ENCODE measurements around the gene CFAP61.

Gene CFAP61

DNA sequence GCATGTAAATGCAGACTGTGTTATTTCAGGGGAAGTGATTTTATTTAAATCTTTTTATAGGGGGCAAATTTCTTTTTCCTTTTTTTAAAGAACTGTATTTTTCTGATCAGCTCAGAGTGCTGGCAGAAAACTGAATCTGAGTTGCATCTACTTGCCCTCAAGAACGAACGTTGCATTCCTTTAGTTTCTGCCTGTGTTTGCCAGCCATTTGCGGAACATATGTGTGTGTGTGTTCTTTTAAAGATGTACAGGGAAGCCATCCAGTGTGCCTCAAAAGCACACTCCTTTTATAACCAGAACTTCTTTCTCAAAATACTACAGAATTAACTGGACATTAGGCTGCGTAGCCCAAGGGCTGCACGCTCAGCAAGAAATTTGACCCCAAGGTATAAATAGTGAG is 289.7 kb downstream of the CFAP61 start:
- no peaks in the 10 kb centered on the region for H3K36me3 ChIP-seq (ENCODE audit: control insufficient read depth in 2 of 2, insufficient read depth in 1 of 2, low read length in 2 of 2)
- TF ChIP-seq ZNF223 (tag by site-specific recombination; IDR thresholded peaks at IDR 0.05) (no peak), ZNF585B (tag by site-specific recombination; IDR thresholded peaks at IDR 0.05) (no peak)
- H3K4me3 ChIP-seq (ENCODE audit: low read depth, low read length): no peak overlapping the region
- POLR2A ChIA-PET: interaction anchor here (0.7 kb wide), 1 partner anchor 238 kb away, joined by 3 read pairs; no protein-coding TSS in a partner anchor
- H3K27ac ChIP-seq (ENCODE audit: extremely low read depth, low read depth, low read length): no peak overlapping the region
- H3K4me1 ChIP-seq (ENCODE audit: control insufficient read depth, insufficient read depth, low read length): no peaks in the 10 kb centered on the region
- CTCF ChIA-PET: interaction anchor here (0.6 kb wide), 1 partner anchor 483 kb away, joined by 3 read pairs; no protein-coding TSS in a partner anchor
- H3K9me3 ChIP-seq (ENCODE audit: control insufficient read depth, insufficient read depth, low read depth, low read length): no peaks in the 10 kb centered on the region

DNA sequence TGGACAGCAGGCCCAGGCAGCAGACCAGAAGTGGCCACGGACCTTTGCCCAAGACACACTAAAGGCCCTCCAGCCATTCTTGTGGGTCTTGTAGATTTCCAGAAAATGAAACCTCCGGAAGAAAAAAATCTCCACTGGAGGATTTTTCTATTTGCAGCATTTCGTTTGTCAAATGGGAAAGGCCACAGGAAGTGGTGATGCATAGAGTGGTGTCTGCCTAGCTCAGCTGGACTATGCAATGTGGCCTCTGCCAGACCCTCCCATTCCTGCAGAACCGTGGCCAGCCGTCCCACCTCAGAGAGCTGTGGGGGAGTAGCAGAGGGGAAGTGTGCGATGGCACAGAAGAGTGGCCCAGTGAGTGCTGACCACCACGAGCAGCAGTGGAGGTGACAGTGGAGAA is 291.6 kb downstream of the CFAP61 start:
- Histone ChIP-seq H3K9me3 (ENCODE audit: control insufficient read depth, insufficient read depth, low read depth, low read length) (no peaks in the 10 kb centered on the region), H3K27ac (ENCODE audit: extremely low read depth, low read depth, low read length) (no peak overlapping the region), H3K4me1 (ENCODE audit: control insufficient read depth, insufficient read depth, low read length) (no peaks in the 10 kb centered on the region), H3K4me3 (ENCODE audit: low read depth, low read length) (no peak overlapping the region), H3K36me3 (ENCODE audit: control insufficient read depth in 2 of 2, insufficient read depth in 1 of 2, low read length in 2 of 2) (no peaks in the 10 kb centered on the region)
- POLR2A ChIA-PET: no interaction called here
- TF ChIP-seq ZNF114 (tag by site-specific recombination; IDR thresholded peaks at IDR 0.05) (no peak), ZNF248 (tag by site-specific recombination; IDR thresholded peaks at IDR 0.05) (no peak), HOXA7 (CRISPR knock-in tag; IDR thresholded peaks at IDR 0.05; ENCODE audit: borderline replicate concordance) (no peak), EGR2 (tag by site-specific recombination; IDR thresholded peaks at IDR 0.05; ENCODE audit: low read depth) (no peak), ZNF473 (tag by site-specific recombination; IDR thresholded peaks at IDR 0.05) (no peak), ZNF19 (tag by site-specific recombination; IDR thresholded peaks at IDR 0.05; ENCODE audit: low read depth) (no peak), HOXC10 (CRISPR knock-in tag; IDR thresholded peaks at IDR 0.05) (no peak), KLF1 (tag by site-specific recombination; IDR thresholded peaks at IDR 0.05) (no peak), TCF7L2 (IDR thresholded peaks at IDR 0.05; ENCODE audit: borderline replicate concordance, low read depth, low read length) (no peak), ZNF654 (tag by site-specific recombination; IDR thresholded peaks at IDR 0.05; ENCODE audit: low read depth) (no peak), ZFHX2 (tag by site-specific recombination; conservative IDR thresholded peaks at IDR 0.05) (no peak), ZNF175 (tag by site-specific recombination; IDR thresholded peaks at IDR 0.05) (no peak), ZNF140 (tag by site-specific recombination; IDR thresholded peaks at IDR 0.05) (no peak), ZNF530 (tag by site-specific recombination; IDR thresholded peaks at IDR 0.05; ENCODE audit: low read depth) (no peak), KLF7 (tag by site-specific recombination; IDR thresholded peaks at IDR 0.05; ENCODE audit: borderline replicate concordance) (no peak)
- TF ChIP-seq, protein P1, sequence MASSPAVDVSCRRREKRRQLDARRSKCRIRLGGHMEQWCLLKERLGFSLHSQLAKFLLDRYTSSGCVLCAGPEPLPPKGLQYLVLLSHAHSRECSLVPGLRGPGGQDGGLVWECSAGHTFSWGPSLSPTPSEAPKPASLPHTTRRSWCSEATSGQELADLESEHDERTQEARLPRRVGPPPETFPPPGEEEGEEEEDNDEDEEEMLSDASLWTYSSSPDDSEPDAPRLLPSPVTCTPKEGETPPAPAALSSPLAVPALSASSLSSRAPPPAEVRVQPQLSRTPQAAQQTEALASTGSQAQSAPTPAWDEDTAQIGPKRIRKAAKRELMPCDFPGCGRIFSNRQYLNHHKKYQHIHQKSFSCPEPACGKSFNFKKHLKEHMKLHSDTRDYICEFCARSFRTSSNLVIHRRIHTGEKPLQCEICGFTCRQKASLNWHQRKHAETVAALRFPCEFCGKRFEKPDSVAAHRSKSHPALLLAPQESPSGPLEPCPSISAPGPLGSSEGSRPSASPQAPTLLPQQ (tag by site-specific recombination; IDR thresholded peaks at IDR 0.05): no peak
- TF ChIP-seq, protein P2, sequence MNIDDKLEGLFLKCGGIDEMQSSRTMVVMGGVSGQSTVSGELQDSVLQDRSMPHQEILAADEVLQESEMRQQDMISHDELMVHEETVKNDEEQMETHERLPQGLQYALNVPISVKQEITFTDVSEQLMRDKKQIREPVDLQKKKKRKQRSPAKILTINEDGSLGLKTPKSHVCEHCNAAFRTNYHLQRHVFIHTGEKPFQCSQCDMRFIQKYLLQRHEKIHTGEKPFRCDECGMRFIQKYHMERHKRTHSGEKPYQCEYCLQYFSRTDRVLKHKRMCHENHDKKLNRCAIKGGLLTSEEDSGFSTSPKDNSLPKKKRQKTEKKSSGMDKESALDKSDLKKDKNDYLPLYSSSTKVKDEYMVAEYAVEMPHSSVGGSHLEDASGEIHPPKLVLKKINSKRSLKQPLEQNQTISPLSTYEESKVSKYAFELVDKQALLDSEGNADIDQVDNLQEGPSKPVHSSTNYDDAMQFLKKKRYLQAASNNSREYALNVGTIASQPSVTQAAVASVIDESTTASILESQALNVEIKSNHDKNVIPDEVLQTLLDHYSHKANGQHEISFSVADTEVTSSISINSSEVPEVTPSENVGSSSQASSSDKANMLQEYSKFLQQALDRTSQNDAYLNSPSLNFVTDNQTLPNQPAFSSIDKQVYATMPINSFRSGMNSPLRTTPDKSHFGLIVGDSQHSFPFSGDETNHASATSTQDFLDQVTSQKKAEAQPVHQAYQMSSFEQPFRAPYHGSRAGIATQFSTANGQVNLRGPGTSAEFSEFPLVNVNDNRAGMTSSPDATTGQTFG (tag by site-specific recombination; IDR thresholded peaks at IDR 0.05; ENCODE audit: borderline replicate concordance): no peak
- CTCF ChIA-PET: interaction anchor here (0.6 kb wide), 2 partner anchors 17 to 190 kb away, joined by 3 to 4 read pairs; no protein-coding TSS in a partner anchor

DNA sequence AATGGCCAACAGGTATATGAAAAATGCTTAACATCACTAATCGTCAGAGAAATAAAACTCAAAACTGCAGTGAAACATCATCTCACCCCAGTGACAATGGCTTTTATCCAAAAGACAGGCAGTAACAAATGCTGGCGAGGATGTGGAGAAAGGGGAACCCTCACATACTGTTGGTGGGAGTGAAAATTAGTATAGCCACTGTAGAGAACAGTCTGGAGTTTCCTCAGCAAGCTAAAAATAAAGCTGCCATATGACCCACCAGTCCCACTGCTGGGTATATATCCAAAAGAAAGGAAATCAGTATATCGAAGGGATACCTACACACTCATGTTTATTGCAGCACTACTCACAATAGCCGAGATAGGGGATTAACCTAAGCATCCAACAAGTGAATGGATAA is 292.1 kb downstream of the CFAP61 start:
- no peaks in the 10 kb centered on the region for H3K4me1 ChIP-seq (ENCODE audit: control insufficient read depth, insufficient read depth, low read length)
- no peaks in the 10 kb centered on the region for H3K9me3 ChIP-seq (ENCODE audit: control insufficient read depth, insufficient read depth, low read depth, low read length)
- ChIA-PET POLR2A (no interaction called here), CTCF (no interaction called here)
- no peaks in the 10 kb centered on the region for H3K36me3 ChIP-seq (ENCODE audit: control insufficient read depth in 2 of 2, insufficient read depth in 1 of 2, low read length in 2 of 2)
- H3K27ac ChIP-seq (ENCODE audit: extremely low read depth, low read depth, low read length): no peak overlapping the region
- H3K4me3 ChIP-seq (ENCODE audit: low read depth, low read length): no peak overlapping the region
- TF ChIP-seq, protein P3, sequence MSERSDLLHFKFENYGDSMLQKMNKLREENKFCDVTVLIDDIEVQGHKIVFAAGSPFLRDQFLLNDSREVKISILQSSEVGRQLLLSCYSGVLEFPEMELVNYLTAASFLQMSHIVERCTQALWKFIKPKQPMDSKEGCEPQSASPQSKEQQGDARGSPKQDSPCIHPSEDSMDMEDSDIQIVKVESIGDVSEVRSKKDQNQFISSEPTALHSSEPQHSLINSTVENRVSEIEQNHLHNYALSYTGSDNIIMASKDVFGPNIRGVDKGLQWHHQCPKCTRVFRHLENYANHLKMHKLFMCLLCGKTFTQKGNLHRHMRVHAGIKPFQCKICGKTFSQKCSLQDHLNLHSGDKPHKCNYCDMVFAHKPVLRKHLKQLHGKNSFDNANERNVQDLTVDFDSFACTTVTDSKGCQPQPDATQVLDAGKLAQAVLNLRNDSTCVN (tag by site-specific recombination; optimal IDR thresholded peaks at IDR 0.05): no peak
- TF ChIP-seq, protein P4, sequence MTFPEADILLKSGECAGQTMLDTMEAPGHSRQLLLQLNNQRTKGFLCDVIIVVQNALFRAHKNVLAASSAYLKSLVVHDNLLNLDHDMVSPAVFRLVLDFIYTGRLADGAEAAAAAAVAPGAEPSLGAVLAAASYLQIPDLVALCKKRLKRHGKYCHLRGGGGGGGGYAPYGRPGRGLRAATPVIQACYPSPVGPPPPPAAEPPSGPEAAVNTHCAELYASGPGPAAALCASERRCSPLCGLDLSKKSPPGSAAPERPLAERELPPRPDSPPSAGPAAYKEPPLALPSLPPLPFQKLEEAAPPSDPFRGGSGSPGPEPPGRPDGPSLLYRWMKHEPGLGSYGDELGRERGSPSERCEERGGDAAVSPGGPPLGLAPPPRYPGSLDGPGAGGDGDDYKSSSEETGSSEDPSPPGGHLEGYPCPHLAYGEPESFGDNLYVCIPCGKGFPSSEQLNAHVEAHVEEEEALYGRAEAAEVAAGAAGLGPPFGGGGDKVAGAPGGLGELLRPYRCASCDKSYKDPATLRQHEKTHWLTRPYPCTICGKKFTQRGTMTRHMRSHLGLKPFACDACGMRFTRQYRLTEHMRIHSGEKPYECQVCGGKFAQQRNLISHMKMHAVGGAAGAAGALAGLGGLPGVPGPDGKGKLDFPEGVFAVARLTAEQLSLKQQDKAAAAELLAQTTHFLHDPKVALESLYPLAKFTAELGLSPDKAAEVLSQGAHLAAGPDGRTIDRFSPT (tag by site-specific recombination; IDR thresholded peaks at IDR 0.05): no peak
- TF ChIP-seq TSHZ1 (tag by site-specific recombination; IDR thresholded peaks at IDR 0.05; ENCODE audit: borderline replicate concordance): no peak
